ENCODE data around the gene PLCG1. TPM values are rescaled to one million over a fixed set of nuclear protein-coding genes. Genes with fewer than 3 reads are reported as not detected.
A peak's percentile ranks its signal among the peaks of the same experiment; 100 is the strongest.

Gene PLCG1
- total RNA-seq, 4 donors from 2014 or later, result 93.0 to 357 (median 191) TPM

DNA sequence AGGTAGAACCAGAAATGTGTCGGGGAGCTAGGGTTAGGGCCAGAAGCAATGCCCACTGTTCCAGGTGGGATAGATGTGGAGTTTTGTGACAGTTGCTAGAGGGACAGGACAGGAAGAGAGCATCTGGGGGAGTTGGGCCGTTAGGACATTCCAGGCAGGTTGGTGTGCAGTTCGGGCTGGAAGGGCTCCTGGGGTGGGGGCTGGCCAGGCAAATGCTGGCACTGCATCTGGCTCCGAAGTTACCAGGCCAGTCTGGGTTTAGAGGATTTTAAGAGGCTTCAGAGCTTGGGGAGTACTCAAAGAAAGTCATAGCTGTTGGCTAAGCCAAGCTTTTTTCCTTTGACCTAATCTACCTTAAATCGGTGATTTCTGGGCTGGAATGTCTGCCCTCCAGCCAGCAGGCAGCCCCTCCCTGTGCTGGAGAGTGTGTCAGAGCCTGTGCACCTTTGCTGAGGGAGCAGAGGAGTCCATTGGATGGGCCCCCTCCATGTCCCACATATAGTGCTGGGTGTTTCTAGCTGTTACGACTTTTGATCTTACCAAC, 20.8 kb downstream of the PLCG1 start:
- Histone ChIP-seq H3K36me3 (peaks cover 0 to 25% (median 0%) of the 10 kb centered on the region in 3 donors), H3K27ac (peak overlapping the region; percentile 61 to 73 (median 70)), H3K27me3 (no peaks in the 10 kb centered on the region), H3K9me3 (no peaks in the 10 kb centered on the region), H3K4me1 (peaks cover 0 to 29% (median 23%) of the 10 kb centered on the region in 4 donors), H3K4me3 (no peak overlapping the region)
- TF ChIP-seq, protein P1, sequence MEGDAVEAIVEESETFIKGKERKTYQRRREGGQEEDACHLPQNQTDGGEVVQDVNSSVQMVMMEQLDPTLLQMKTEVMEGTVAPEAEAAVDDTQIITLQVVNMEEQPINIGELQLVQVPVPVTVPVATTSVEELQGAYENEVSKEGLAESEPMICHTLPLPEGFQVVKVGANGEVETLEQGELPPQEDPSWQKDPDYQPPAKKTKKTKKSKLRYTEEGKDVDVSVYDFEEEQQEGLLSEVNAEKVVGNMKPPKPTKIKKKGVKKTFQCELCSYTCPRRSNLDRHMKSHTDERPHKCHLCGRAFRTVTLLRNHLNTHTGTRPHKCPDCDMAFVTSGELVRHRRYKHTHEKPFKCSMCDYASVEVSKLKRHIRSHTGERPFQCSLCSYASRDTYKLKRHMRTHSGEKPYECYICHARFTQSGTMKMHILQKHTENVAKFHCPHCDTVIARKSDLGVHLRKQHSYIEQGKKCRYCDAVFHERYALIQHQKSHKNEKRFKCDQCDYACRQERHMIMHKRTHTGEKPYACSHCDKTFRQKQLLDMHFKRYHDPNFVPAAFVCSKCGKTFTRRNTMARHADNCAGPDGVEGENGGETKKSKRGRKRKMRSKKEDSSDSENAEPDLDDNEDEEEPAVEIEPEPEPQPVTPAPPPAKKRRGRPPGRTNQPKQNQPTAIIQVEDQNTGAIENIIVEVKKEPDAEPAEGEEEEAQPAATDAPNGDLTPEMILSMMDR (IDR thresholded peaks at IDR 0.05), result no peak
- TF ChIP-seq POLR2A (IDR thresholded peaks at IDR 0.05), result no peak
- no peak for DNase-seq

DNA sequence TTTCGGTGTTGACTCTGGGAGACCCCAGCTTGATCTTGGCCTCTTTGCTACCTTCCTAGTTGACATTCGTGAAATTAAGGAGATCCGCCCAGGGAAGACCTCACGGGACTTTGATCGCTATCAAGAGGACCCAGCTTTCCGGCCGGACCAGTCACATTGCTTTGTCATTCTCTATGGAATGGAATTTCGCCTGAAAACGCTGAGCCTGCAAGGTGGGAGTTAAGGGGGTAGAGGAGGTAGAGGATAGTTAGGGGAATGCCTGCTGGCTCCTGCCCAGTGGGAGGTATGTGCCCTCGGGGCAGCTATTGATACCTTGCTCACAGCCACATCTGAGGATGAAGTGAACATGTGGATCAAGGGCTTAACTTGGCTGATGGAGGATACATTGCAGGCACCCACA, 22.2 kb downstream of the PLCG1 start:
- Histone ChIP-seq H3K27me3 (no peaks in the 10 kb centered on the region), H3K4me3 (no peak overlapping the region), H3K4me1 (peaks cover 0 to 27% (median 20%) of the 10 kb centered on the region in 4 donors), H3K9me3 (no peaks in the 10 kb centered on the region), H3K36me3 (peaks cover 0 to 35% (median 0%) of the 10 kb centered on the region in 3 donors), H3K27ac (peak overlapping the region in 2 of 4 donors; percentile 12 to 72)
- DNase-seq, result no peak
- TF ChIP-seq POLR2A (IDR thresholded peaks at IDR 0.05), result no peak
- TF ChIP-seq, protein P1 (IDR thresholded peaks at IDR 0.05), result no peak

DNA sequence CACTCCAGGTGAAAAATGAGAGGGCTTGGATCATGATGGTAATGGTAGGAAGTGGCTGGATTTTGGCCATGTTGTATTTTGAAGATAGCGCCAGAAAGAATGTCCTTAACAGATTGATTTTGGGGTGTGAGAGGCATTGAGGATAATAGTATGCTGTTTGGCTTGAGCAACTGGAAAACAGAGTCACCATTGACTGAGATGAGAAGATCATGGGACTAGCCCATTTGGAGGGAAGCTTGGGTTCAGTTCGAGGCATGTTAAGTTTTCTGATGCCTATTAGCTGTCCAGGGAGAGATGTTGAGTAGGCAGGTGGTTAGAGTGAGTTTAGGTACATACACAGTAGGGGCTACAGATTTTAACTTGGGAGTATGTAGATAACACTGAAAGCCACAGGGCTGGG, 23.3 kb downstream of the PLCG1 start:
- peaks cover 0 to 47% (median 0%) of the 10 kb centered on the region in 3 donors for H3K36me3 ChIP-seq
- TF ChIP-seq, protein P1 (IDR thresholded peaks at IDR 0.05), result no peak
- no peak for TF ChIP-seq POLR2A (IDR thresholded peaks at IDR 0.05)

DNA sequence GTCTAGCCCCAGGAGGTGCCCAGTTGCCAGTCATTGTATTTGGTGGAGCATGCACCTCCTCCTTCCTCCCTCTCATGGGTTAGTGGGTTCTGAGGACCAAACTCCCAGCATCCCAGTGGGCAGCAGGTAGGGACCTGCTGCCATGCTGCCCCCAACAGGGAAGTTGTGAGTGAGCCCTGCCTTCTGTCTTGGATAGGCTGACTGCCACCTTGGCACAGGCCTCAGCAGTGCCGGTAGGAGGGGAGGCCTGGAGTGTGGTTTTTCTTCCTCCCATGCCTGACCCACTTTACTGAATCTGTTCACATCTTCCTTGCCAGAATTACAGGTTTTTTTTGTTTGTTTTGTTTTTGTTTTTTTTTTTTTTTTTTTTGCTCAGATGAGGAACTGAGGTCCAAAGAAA, 24.5 kb downstream of the PLCG1 start:
- no peak for DNase-seq
- Histone ChIP-seq H3K27ac (no peak overlapping the region), H3K9me3 (no peaks in the 10 kb centered on the region), H3K4me1 (peaks cover 0 to 20% (median 14%) of the 10 kb centered on the region in 4 donors), H3K27me3 (no peaks in the 10 kb centered on the region), H3K4me3 (no peak overlapping the region), H3K36me3 (peaks cover 0 to 59% (median 3%) of the 10 kb centered on the region in 3 donors)
- TF ChIP-seq, protein P1 (IDR thresholded peaks at IDR 0.05), result no peak
- no peak for TF ChIP-seq POLR2A (IDR thresholded peaks at IDR 0.05)

More for the DNA sequence above, 23.3 kb downstream of the PLCG1 start:
- Histone ChIP-seq H3K4me1 (peaks cover 0 to 27% (median 17%) of the 10 kb centered on the region in 4 donors), H3K4me3 (no peak overlapping the region), H3K27me3 (no peaks in the 10 kb centered on the region), H3K27ac (no peak overlapping the region), H3K9me3 (no peaks in the 10 kb centered on the region)
- DNase-seq, result no peak

DNA sequence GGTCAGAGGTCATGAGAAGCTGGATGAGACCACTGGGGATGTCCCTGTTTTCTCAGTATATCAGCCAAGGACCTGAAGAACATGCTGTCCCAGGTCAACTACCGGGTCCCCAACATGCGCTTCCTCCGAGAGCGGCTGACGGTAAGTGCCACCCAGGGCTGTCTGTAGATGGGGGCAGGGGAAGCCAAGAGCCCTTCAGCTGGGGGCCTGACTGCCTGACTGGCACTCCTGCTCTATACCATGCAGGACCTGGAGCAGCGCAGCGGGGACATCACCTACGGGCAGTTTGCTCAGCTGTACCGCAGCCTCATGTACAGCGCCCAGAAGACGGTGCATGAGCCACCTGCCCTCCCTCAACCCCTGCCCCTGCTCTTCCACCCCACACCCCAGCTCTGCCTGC, 25.1 kb downstream of the PLCG1 start:
- peaks cover 0 to 64% (median 3%) of the 10 kb centered on the region in 3 donors for H3K36me3 ChIP-seq
- H3K27me3 ChIP-seq, result no peaks in the 10 kb centered on the region
- peaks cover 0 to 20% (median 14%) of the 10 kb centered on the region in 4 donors for H3K4me1 ChIP-seq
- DNase-seq, result no peak
- H3K9me3 ChIP-seq, result no peaks in the 10 kb centered on the region
- H3K4me3 ChIP-seq, result no peak overlapping the region
- H3K27ac ChIP-seq, result no peak overlapping the region
- TF ChIP-seq, protein P1 (IDR thresholded peaks at IDR 0.05), result no peak
- no peak for TF ChIP-seq POLR2A (IDR thresholded peaks at IDR 0.05)
